ENCODE data around the gene ASB15. TPM values are rescaled to one million over a fixed set of nuclear protein-coding genes. Genes with fewer than 3 reads are reported as not detected.

Gene ASB15
- total and polyA plus RNA-seq, 2 of the 13 experiments (the other 11 are each of a cell fraction or from before 2014, with no cell fraction given), result not detected

DNA sequence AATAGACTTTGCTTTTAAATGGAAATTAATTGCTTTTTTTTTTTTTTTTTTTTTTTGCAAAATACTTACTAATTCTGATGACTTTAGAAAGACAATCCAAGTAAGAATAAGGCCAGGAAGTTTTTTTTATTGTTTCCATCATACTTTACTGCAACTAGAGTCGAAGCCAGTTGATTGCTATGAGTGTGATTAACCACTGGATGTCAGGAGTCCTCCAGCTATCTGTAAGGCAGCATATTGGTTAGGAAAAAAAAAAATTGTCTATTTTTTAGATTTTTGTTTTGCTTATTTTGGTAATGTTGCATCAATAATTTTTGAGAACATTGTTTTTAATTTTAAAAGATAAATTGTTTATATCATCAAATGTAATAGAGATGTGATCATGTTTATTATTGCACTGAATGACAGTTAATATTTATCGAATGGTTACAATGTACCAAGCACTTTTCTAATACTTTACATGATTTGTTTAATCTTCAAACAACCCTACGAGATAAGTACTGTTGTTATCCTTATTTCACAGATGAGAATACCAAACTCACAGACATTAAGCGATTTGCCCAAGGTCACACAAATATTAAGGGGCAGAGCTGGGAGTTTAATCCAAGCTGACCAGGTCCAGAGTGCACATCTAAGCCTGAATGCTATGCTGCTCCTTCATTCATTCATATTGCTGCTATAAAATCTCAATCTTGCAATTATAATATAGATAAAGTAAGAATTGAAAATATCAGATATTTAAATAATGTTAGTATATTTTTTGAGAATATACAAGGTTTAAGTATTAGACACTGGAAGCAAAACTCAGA lies 34.1 kb downstream of the ASB15 start:
- Histone ChIP-seq H2AFZ (ENCODE audit: low read length) (no peak overlapping the region), H4K20me1 (ENCODE audit: insufficient read depth, low read length) (no peaks in the 10 kb centered on the region), H3K4me3 (replicated peaks in 1 of 3; ENCODE audit: insufficient read depth in 1 of 3, low read depth in 2 of 3, low read length in 3 of 3) (no peak overlapping the region), H3K79me2 (ENCODE audit: insufficient read depth, low read length) (no peaks in the 10 kb centered on the region), H3K27ac (ENCODE audit: extremely low read length, insufficient read depth, low read length) (no peak overlapping the region), H3K4me1 (ENCODE audit: insufficient read depth, low read length) (no peaks in the 10 kb centered on the region), H3K36me3 (replicated peaks in 1 of 2; ENCODE audit: control insufficient read depth in 1 of 2, insufficient read depth in 2 of 2, low read length in 2 of 2) (no peaks in the 10 kb centered on the region), H3K4me2 (ENCODE audit: low read depth, low read length) (no peak overlapping the region), H3K9me3 (ENCODE audit: low read length) (no peaks in the 10 kb centered on the region), H3K9ac (ENCODE audit: insufficient read depth, low read depth, low read length) (no peak overlapping the region), H3K27me3 (ENCODE audit: control insufficient read depth in 1 of 2, insufficient read depth in 2 of 2, low read length in 2 of 2) (no peaks in the 10 kb centered on the region)
- DNase-seq (ENCODE audit: low spot score) (peak; percentile 5), ATAC-seq (peak; percentile 60; the same call in 2 of the 3 replicates), FAIRE-seq (no peak)
- ChIA-PET CTCF (ENCODE audit: low intra/inter-chr PET ratio, low total read pairs) (interaction anchor here (0.7 to 1.6 kb wide), 5 partner anchors 66 to 280 kb away, joined by 3 to 9 read pairs (median 4); no protein-coding TSS in a partner anchor), POLR2A (no interaction called here)
- intact Hi-C loops (cut with micrococcal nuclease; ENCODE audit: unreplicated experiment), result loop anchor here (1.0 to 2.0 kb wide), 3 partner anchors 47 to 237 kb away; no protein-coding TSS in a partner anchor
- BruUV-seq (replicated peaks), result no TSS peak
- in situ Hi-C loops (cut with HindIII; ENCODE audit: extremely low pct_ligation_motif_present, low pct_unique_long_range_greater_than_20kb), result loop anchor here (10.0 kb wide), 1 partner anchor 229 kb away; no protein-coding TSS in a partner anchor
- WGBS (ENCODE audit: low lambda C conversion rate), result 25% methylated on average over 4 of the region's 4 CpGs
- TF ChIP-seq, protein P1, sequence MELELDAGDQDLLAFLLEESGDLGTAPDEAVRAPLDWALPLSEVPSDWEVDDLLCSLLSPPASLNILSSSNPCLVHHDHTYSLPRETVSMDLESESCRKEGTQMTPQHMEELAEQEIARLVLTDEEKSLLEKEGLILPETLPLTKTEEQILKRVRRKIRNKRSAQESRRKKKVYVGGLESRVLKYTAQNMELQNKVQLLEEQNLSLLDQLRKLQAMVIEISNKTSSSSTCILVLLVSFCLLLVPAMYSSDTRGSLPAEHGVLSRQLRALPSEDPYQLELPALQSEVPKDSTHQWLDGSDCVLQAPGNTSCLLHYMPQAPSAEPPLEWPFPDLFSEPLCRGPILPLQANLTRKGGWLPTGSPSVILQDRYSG (CRISPR knock-in tag; IDR thresholded peaks at IDR 0.05), result no peak
- no peak for TF ChIP-seq RBAK (CRISPR knock-in tag; IDR thresholded peaks at IDR 0.05)
- TF ChIP-seq PAF1 (CRISPR knock-in tag; IDR thresholded peaks at IDR 0.05), result no peak
- TF ChIP-seq, protein P2, sequence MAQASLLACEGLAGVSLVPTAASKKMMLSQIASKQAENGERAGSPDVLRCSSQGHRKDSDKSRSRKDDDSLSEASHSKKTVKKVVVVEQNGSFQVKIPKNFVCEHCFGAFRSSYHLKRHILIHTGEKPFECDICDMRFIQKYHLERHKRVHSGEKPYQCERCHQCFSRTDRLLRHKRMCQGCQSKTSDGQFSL (CRISPR knock-in tag; IDR thresholded peaks at IDR 0.05), result no peak
- peak; percentile 63 for TF ChIP-seq SMC3 (IDR thresholded peaks at IDR 0.05; ENCODE audit: low read length)
- TF ChIP-seq, protein P3, sequence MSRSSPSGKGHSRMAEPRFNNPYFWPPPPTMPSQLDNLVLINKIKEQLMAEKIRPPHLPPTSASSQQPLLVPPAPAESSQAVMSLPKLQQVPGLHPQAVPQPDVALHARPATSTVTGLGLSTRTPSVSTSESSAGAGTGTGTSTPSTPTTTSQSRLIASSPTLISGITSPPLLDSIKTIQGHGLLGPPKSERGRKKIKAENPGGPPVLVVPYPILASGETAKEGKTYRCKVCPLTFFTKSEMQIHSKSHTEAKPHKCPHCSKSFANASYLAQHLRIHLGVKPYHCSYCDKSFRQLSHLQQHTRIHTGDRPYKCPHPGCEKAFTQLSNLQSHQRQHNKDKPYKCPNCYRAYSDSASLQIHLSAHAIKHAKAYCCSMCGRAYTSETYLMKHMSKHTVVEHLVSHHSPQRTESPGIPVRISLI (CRISPR knock-in tag; IDR thresholded peaks at IDR 0.05; ENCODE audit: borderline replicate concordance), result peak; percentile 42; the same call in 1 of the 2 replicates
- no peak for TF ChIP-seq HHEX (CRISPR knock-in tag; IDR thresholded peaks at IDR 0.05)
- TF ChIP-seq SNAPC2 (CRISPR knock-in tag; IDR thresholded peaks at IDR 0.05), result no peak
- no peak for TF ChIP-seq ATM (IDR thresholded peaks at IDR 0.05; ENCODE audit: borderline replicate concordance)
- TF ChIP-seq, protein P4, sequence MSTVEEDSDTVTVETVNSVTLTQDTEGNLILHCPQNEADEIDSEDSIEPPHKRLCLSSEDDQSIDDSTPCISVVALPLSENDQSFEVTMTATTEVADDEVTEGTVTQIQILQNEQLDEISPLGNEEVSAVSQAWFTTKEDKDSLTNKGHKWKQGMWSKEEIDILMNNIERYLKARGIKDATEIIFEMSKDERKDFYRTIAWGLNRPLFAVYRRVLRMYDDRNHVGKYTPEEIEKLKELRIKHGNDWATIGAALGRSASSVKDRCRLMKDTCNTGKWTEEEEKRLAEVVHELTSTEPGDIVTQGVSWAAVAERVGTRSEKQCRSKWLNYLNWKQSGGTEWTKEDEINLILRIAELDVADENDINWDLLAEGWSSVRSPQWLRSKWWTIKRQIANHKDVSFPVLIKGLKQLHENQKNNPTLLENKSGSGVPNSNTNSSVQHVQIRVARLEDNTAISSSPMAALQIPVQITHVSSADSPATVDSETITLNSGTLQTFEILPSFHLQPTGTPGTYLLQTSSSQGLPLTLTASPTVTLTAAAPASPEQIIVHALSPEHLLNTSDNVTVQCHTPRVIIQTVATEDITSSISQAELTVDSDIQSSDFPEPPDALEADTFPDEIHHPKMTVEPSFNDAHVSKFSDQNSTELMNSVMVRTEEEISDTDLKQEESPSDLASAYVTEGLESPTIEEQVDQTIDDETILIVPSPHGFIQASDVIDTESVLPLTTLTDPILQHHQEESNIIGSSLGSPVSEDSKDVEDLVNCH (CRISPR knock-in tag; IDR thresholded peaks at IDR 0.05), result no peak
- TF ChIP-seq ZNF136 (CRISPR knock-in tag; IDR thresholded peaks at IDR 0.05; ENCODE audit: low read depth), result no peak
- TF ChIP-seq ZNF788 (CRISPR knock-in tag; IDR thresholded peaks at IDR 0.05; ENCODE audit: borderline replicate concordance), result no peak
- no peak for TF ChIP-seq JUN (CRISPR knock-in tag; IDR thresholded peaks at IDR 0.05)
- peak; percentile 80 for TF ChIP-seq STAG1 (CRISPR knock-in tag; IDR thresholded peaks at IDR 0.05)
- TF ChIP-seq EP300 (IDR thresholded peaks at IDR 0.05; ENCODE audit: low read depth in 2 of 2, low read length in 2 of 2), result no peak
- TF ChIP-seq EP300 (CRISPR knock-in tag; IDR thresholded peaks at IDR 0.05; ENCODE audit: borderline replicate concordance), result no peak
- TF ChIP-seq, protein P5, sequence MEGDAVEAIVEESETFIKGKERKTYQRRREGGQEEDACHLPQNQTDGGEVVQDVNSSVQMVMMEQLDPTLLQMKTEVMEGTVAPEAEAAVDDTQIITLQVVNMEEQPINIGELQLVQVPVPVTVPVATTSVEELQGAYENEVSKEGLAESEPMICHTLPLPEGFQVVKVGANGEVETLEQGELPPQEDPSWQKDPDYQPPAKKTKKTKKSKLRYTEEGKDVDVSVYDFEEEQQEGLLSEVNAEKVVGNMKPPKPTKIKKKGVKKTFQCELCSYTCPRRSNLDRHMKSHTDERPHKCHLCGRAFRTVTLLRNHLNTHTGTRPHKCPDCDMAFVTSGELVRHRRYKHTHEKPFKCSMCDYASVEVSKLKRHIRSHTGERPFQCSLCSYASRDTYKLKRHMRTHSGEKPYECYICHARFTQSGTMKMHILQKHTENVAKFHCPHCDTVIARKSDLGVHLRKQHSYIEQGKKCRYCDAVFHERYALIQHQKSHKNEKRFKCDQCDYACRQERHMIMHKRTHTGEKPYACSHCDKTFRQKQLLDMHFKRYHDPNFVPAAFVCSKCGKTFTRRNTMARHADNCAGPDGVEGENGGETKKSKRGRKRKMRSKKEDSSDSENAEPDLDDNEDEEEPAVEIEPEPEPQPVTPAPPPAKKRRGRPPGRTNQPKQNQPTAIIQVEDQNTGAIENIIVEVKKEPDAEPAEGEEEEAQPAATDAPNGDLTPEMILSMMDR (CRISPR knock-in tag; IDR thresholded peaks at IDR 0.05), result peak; percentile 55
- no peak for TF ChIP-seq ESRRA (CRISPR knock-in tag; IDR thresholded peaks at IDR 0.05; ENCODE audit: low read depth)
